GM18951 (cell line): ENCODE results near the gene NFS1.
A peak's percentile ranks its signal among the peaks of the same experiment; 100 is the strongest.

ENCODE experiments used
- POLR2A ChIP-seq: IDR thresholded peaks from 4 replicates; pipeline ENCODE4 v1.6.1; 2011; ENCODE audit warnings: mild to moderate bottlenecking; ENCODE audit not compliant: insufficient read length, insufficient read depth; ENCODE audit errors: extremely low read depth
- in situ Hi-C: fragments of 300-500 bp; cut with MboI; formaldehyde crosslinking; loops from one replicate; pipeline ENCODE4 v1.12.0; 2022; ENCODE audit warnings: low sequenced_read_pairs, mixed read lengths, inconsistent platforms; ENCODE audit not compliant: unreplicated experiment

NFS1 gene

GRCh38 chr20:35620818-35621559 is 78.2 kb downstream of the NFS1 start:
- in situ Hi-C loops = no loop called here
- no peak for TF ChIP-seq POLR2A

- in situ Hi-C loops = no loop called here
Observed at GRCh38 chr20:35619196-35620095, 79.7 kb downstream of the NFS1 start.

GRCh38 chr20:35618263-35619131 is 80.7 kb downstream of the NFS1 start:
- no peak for TF ChIP-seq POLR2A
- in situ Hi-C loops = no loop called here

More at GRCh38 chr20:35619196-35620095, 79.7 kb downstream of the NFS1 start:
- peak; percentile 30 for TF ChIP-seq POLR2A
